ENCODE data around the gene SORCS2. TPM values are rescaled to one million over a fixed set of nuclear protein-coding genes. Genes with fewer than 3 reads are reported as not detected.

SORCS2 gene
- total RNA-seq, 1 experiment from 2014 or later, result 4.1 TPM

DNA sequence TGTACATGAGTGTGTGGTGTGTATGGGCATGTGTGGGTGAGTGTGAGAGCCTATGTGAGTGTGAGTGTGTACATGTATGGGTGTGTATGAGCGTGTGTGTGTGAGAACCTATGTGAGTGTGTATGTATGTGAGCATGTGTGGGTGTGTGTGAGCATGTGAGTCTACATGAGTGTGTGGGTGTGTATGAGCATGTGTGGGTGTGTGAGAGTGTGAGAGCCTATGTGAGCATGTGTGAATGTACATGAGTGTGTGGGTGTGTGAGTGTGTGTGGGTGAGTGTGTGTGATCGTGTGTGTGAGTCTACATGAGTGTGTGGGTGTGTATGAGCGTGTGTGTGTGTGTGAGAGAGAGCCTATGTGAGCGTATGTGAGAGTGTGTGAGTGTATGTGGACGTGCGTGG lies 447.8 kb downstream of the SORCS2 start:
- Histone ChIP-seq H3F3A (ENCODE audit: low read length, unreplicated experiment) (no peaks in the 10 kb centered on the region), H3K27ac (ENCODE audit: low read length) (no peak overlapping the region), H3K9me2 (replicated peaks; ENCODE audit: low read length) (no peaks in the 10 kb centered on the region), H4K20me1 (ENCODE audit: low read length) (no peaks in the 10 kb centered on the region), H3K27me3 (ENCODE audit: low read length) (no peaks in the 10 kb centered on the region), H3K4me3 (ENCODE audit: low read length) (no peak overlapping the region), H3K4me1 (ENCODE audit: insufficient read depth, low read length) (no peaks in the 10 kb centered on the region), H2AFZ (ENCODE audit: low read length) (no peak overlapping the region), H3K4me2 (ENCODE audit: low read length) (no peak overlapping the region), H3K9me3 (ENCODE audit: low read length) (no peaks in the 10 kb centered on the region), H3K36me3 (ENCODE audit: low read depth, low read length) (no peaks in the 10 kb centered on the region), H3K9ac (ENCODE audit: low read length) (no peak overlapping the region), H3K79me2 (ENCODE audit: low read length) (no peaks in the 10 kb centered on the region)
- TF ChIP-seq, protein P1, sequence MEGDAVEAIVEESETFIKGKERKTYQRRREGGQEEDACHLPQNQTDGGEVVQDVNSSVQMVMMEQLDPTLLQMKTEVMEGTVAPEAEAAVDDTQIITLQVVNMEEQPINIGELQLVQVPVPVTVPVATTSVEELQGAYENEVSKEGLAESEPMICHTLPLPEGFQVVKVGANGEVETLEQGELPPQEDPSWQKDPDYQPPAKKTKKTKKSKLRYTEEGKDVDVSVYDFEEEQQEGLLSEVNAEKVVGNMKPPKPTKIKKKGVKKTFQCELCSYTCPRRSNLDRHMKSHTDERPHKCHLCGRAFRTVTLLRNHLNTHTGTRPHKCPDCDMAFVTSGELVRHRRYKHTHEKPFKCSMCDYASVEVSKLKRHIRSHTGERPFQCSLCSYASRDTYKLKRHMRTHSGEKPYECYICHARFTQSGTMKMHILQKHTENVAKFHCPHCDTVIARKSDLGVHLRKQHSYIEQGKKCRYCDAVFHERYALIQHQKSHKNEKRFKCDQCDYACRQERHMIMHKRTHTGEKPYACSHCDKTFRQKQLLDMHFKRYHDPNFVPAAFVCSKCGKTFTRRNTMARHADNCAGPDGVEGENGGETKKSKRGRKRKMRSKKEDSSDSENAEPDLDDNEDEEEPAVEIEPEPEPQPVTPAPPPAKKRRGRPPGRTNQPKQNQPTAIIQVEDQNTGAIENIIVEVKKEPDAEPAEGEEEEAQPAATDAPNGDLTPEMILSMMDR (conservative IDR thresholded peaks at IDR 0.05; ENCODE audit: low read depth, low read length), result no peak
- ChIA-PET POLR2A (ENCODE audit: unreplicated experiment) (no interaction called here), CTCF (no interaction called here)
- BruUV-seq (replicated peaks), result no TSS peak
- DNase-seq (no peak), ATAC-seq (no peak)
- intact Hi-C loops (cut with micrococcal nuclease), result no loop called here

DNA sequence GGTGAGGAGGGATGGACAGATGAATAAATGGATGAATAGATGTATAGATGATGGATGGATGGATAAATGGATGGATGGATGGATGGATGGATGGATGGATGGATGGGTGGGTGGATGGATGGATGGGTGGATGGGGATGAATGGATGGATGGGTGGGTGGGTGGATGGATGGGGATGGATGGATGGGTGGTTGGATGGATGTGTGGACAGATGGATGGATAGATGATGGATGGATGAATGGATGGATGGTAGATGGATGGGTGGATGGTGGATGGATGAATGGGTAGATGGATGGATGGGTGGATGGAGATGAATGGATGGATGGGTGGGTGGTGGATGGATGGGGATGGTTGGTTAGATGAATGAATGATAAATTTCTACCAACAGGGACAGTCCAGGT lies 449.4 kb downstream of the SORCS2 start:
- H3F3A ChIP-seq (ENCODE audit: low read length, unreplicated experiment), result no peaks in the 10 kb centered on the region
- no peaks in the 10 kb centered on the region for H3K36me3 ChIP-seq (ENCODE audit: low read depth, low read length)
- H4K20me1 ChIP-seq (ENCODE audit: low read length), result no peaks in the 10 kb centered on the region
- intact Hi-C loops (cut with micrococcal nuclease), result no loop called here
- H3K27ac ChIP-seq (ENCODE audit: low read length), result no peak overlapping the region
- DNase-seq, result no peak
- ATAC-seq, result no peak
- no peak overlapping the region for H2AFZ ChIP-seq (ENCODE audit: low read length)
- no peak overlapping the region for H3K9ac ChIP-seq (ENCODE audit: low read length)
- ChIA-PET POLR2A (ENCODE audit: unreplicated experiment) (no interaction called here), CTCF (no interaction called here)
- no peaks in the 10 kb centered on the region for H3K27me3 ChIP-seq (ENCODE audit: low read length)
- TF ChIP-seq, protein P1 (conservative IDR thresholded peaks at IDR 0.05; ENCODE audit: low read depth, low read length), result no peak
- no peak for TF ChIP-seq EZH2 (IDR thresholded peaks at IDR 0.05; ENCODE audit: low read length, unreplicated experiment)
- no peaks in the 10 kb centered on the region for H3K9me3 ChIP-seq (ENCODE audit: low read length)
- no TSS peak for BruUV-seq (replicated peaks)
- no peaks in the 10 kb centered on the region for H3K4me1 ChIP-seq (ENCODE audit: insufficient read depth, low read length)
- no peaks in the 10 kb centered on the region for H3K79me2 ChIP-seq (ENCODE audit: low read length)
- H3K4me3 ChIP-seq (ENCODE audit: low read length), result no peak overlapping the region
- H3K4me2 ChIP-seq (ENCODE audit: low read length), result no peak overlapping the region
- H3K9me2 ChIP-seq (replicated peaks; ENCODE audit: low read length), result no peaks in the 10 kb centered on the region

DNA sequence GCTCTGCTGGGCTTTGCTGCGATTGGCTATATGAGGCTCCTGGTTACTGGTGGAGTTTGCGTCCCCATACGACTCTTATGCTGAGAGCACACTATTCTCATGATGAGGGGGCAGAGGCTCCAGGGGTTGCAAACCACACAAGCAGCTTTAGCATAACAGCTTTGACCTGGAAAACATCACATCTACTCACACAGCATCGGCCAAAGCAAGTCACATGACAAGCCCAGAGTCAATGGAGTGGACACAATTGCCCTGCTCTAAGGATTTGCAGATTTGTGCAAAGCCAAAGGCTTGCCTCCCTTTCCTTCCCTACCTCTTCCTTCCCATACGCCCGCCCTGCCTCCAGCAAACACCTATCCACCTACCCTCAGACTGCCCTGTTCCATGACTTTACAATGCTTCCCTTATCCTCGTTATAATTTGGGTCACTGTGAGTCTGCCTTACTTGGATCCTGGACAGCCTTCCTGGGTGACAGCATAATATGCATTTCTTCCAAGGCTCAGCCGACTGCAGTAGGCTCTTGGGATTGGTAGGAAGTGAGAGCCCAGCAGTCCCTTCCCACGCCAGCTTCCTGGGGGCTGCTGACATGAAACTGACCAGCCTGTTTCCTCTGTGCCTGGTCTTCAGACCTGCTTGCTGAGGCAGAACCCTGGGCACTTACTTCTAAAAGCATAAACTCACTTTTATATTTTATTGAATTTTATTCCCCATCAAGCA lies 450.6 kb downstream of the SORCS2 start:
- POLR2A ChIA-PET (ENCODE audit: unreplicated experiment), result no interaction called here
- Histone ChIP-seq H3K36me3 (ENCODE audit: low read depth, low read length) (no peaks in the 10 kb centered on the region), H3K79me2 (ENCODE audit: low read length) (no peaks in the 10 kb centered on the region), H3K4me3 (ENCODE audit: low read length) (no peak overlapping the region), H3F3A (ENCODE audit: low read length, unreplicated experiment) (no peaks in the 10 kb centered on the region), H3K9me3 (ENCODE audit: low read length) (no peaks in the 10 kb centered on the region), H3K27me3 (ENCODE audit: low read length) (no peaks in the 10 kb centered on the region), H2AFZ (ENCODE audit: low read length) (no peak overlapping the region), H3K4me1 (ENCODE audit: insufficient read depth, low read length) (peaks cover 4% of the 10 kb centered on the region), H3K4me2 (ENCODE audit: low read length) (no peak overlapping the region), H3K27ac (ENCODE audit: low read length) (no peak overlapping the region), H3K9me2 (replicated peaks; ENCODE audit: low read length) (no peaks in the 10 kb centered on the region), H3K9ac (ENCODE audit: low read length) (no peak overlapping the region), H4K20me1 (ENCODE audit: low read length) (no peaks in the 10 kb centered on the region)
- DNase-seq, result no peak
- TF ChIP-seq, protein P1 (conservative IDR thresholded peaks at IDR 0.05; ENCODE audit: low read depth, low read length), result no peak
- CTCF ChIA-PET, result no interaction called here
- no TSS peak for BruUV-seq (replicated peaks)
- ATAC-seq, result no peak
- intact Hi-C loops (cut with micrococcal nuclease), result no loop called here

All from PC-3 (cell line).